Fibroblast of skin of scalp (primary cell): Measurements from ENCODE around the gene COG8.
"Not testable (repeated sequence)": the region's sequence is repeated elsewhere in the genome, so short reads cannot be mapped to it uniquely, and the experiment has no call there.

Experiments
- DNase-seq: peaks from one replicate; pipeline ENCODE4 v3.0.0-alpha.2; 2013

The COG8 gene

DNA sequence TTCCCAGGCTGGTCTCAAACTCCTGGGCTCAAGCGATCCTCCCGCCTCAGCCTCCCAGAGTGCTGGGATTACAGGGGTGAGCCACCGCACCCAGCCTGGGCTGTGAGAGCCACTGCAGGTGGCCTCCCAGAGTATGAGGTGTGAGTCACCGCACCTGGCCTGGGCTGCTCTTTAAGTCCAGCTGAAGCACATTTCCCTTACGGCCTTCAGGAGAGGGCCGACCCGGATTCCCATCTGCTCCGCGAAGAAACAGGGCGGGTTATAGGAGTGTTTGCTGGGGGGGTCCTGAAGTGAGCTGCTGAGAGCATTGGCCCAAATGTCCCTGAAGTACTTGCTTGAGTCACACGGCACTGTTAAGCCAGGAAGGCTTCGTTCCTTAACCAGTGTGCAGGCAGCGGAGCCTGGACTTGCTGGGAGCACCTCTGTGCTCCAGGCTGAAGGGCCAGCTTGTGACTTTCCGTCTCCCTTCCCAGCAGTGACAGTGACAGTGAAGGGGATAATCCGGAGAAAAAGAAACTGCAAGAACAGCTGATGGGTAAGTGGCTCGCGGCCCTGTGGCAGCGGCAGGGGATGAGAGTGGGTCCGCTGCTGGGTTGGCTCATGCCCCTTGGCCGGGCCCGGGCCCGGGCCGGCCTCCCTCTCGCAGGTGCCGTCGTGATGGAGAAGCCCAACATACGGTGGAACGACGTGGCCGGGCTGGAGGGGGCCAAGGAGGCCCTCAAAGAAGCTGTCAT lies 21.0 kb downstream of the COG8 start:
- DNase-seq: no peak

DNA sequence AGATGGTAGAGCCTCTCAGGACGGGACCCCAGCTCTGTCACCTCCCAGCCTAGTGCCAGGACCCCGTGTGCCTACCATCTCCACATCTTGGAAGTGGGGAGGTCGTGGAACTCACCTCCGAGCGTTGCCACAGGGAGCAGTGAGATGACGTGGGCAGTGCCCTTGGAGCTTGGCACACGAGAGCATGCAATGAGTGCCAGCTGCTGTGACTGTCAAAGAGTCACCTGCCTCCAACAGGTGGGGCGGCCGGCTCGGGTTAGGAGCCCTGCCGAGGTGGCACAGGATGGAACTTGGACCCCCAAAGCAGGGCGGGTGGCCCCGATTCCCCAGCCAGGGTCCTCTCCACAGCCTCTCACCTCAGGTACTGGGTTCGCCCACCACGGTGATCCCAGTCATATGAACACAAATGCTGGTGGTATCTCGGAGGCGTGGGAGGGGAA lies 22.7 kb downstream of the COG8 start:
- DNase-seq: no peak

DNA sequence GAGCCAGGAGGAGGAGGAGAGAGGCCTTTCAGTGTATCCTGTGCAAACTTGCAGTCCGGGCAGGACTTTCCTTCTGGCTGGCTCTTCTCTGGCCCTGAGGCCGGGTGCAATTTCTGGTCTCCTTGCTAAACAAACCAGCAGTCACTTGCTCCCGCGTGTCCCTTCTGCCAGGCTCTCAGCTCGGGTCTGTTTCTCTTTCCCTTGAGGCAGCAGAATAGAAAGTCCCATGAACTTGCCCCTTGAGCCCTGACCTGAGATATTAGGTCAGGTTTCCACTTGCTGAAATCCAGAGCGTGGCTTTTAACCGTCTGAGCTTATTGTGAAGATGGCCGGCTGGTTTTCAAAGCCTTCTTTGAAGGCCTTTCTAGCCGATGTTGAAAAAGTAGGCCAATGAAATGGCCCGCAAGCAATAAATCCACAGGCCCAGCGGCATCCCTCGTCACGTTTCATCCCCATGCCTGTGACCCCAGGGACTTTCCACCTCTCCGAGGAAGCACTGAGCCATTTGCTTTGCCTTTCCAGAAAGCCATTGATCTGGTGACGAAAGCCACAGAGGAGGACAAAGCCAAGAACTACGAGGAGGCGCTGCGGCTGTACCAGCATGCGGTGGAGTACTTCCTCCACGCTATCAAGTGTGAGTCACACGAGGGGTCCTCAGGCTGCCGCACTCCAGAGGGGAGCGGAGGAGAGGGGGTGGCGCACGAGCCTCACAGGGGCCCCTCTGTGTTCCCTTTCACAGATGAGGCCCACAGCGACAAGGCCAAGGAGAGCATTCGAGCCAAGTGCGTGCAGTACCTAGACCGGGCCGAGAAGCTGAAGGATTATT lies 23.7 kb downstream of the COG8 start:
- DNase-seq: no peak

DNA sequence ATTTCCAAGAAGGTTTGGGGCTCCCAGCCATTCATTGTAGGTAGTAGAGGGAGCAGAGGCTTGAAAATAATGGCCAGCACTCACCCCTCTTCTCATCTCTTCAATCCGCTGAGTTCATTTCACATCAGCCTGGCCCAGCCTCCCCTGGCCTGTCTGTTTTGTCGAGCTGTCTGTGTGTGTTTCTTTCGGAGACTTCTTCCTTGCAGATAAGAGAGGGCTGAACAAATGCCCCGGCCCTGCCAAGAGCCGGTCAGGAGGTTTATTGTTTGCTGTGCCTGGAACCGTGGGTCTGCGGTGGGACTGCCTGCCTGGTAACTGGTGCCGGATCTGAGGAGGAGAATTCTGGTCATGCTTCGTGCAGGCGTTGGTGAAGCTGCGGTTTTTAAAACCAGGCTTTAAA lies 24.8 kb downstream of the COG8 start:
- DNase-seq: no peak

DNA sequence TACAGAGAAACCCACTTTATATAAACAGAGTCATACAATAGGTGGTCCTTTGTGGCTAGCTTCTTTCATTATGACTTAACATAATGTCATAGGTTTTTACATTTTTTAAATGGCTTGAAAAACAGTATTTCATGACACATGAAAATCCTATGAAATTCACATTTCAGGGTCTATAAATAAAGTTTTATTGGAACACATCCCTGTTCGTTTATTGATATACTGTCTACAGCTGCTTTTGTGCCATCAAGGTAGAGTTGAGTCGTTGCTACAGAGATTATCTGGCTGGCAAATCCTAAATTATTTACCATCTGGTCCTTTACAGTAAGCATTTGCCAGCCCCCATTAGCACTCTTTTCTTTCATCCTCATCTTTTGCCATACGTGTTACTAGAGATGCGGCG lies 25.9 kb downstream of the COG8 start:
- no peak for DNase-seq

DNA sequence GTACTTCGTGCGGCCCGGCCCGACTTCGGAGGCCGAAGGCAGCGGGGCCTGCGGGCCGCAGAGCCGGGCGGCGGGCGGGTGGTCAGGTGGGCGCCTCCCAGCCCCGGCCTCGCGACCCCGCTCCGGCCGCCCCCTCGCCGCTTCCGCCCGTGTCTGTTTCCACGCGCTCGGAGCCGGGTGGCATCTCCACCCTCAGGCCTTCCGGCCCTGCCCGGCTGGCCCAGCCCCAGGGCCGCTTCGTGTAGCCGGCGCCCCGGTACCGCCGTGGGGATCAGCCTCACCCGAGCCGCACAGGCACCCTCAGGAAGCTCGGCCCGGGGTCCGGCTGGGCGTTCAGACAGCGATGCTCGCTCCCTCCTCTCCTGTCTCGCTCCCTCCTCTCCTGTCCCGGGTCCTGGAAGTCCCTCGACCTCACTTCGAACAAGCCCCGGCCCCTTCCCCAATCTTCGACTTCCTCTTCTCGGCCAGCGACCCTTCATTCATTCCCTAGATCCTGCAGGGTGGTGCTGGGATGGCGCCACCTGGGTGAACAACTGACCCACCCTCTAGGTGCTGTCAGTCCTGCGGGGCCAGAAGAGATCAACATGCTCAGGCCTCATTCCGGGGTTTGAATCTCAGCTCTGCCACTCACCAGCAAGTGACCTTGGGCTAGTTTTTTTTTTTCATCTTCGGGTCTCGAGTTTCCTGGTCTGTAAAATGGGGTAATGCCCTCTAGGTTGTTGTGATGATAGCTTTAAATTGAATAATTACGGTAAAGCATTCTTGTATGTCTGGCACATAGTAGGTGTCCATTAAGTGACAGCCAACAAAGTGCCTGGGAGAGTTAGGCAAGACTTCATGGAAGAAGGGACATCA lies 27.6 kb downstream of the COG8 start:
- DNase-seq: no peak

DNA sequence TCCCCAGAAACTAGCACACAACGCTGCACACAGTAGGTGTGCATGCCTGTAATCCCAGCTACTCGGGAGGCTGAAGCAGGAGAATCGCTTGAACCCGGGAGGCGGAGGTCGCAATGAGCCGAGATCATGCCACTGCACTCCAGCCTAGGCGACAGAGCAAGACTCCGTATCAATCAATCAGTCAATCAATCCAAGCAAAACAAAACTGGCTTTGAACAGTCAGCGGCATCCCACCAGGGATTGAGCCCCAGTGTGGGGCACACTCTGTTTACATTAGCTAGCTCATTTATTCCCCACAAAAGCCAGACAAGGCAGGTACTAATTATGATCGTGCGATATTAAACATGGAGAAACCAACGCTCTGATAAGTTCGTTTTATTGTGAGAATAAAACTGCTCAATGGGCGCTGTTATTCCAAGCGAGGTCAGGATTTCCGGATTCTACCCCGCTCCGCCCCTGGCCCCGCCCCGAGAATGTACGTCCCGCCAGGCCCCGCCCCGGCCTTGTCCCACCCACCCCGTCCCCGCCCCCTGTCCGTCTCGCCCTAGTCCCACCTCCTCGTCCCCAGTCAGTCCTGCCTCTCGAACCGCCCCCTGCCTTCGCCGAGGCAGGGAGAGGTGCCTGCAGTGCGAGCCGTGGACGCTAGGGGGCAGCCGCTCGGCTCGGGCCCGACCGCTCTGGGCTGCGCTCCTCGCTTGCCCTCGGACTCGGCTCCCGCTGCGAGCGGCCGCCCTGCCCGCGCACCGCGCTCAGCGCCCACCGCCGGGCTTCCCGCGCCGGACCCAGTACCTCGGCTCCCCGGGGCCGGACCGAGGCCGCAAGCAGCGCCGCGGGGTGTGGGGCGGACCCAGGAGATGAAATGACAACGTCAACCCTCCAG lies 28.5 kb downstream of the COG8 start, which contains the start of gene VPS4A:
Gene VPS4A, plus strand, starts transcription at position 698 of the 880 bp plus-strand sequence. Its CDS starts 162 bp downstream, at position 860.
- DNase-seq: peak; percentile 97

DNA sequence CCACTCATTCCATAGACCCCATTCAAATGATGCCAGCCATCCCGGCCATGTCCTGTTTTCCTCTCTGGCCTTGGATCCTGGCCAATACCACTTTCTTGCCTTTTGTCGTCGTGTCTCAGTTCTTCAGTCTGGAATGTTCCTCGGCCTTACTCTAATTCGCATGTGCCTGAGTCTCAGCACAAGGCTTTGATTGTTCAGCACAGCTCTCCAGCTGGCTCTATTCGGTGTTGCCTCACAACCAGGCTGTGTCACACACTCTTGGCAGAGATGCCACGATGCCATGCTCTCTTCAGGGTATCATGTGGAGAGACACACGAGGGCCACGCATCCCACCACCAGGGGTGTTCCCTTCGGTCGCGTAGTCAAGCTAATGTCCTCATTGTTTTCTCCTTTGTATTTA lies 30.0 kb downstream of the COG8 start:
- DNase-seq: no peak

DNA sequence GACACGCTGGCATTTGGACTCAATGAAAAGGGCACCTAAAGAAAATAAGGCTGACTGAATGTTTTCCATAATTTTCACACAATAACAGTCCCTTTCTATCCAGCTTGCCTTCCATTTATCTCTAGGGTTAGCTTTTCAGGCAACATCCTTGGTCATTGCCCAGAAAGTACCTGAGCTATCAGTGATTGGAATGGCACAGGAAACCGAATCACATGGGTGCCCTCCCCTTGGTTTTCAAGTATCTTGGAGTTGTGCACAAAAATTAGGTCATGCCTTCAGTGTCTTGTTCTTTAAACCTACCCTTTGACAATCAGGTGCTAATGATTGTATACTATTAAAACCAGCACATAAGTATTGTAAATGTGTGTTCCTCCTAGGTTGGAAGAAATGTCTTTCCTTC lies 31.5 kb downstream of the COG8 start:
- DNase-seq: no peak

DNA sequence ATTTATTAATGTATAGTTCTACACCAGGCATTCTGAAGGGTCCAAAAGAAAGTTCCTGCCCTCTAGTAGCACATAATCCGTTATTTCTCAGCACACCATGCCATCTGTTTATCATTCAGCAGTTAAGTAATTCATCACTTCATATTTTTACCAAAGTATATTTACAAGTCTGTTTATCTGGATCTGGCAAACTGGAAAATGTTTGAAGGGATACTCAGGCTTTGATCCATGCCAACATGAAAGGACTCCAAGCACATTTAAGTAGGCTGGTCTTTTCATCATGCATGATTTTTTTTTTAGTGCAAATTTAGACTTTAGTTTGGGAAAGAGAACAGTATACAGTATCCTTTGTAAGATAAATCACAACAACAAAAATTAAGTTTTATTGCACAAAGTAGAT lies 32.3 kb downstream of the COG8 start:
- no peak for DNase-seq

DNA sequence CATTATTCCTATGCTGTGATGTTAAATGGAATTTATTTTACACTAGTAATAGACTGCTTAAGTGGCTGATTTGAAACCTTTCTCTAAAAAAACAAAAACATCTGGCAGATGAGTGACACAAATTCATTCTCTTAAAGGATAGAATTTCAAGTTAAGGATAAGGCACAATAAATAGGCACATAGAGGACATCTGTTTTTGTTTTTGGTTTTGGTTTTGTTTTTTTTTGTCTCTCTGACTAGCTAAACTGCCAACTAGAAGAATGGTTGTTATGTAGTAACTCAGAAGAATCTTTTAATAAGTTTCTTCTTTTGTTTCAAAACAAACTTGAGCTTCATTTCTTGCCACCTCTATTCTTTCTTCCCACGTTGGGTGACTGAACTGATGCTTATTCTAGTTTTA lies 33.3 kb downstream of the COG8 start:
- DNase-seq: no peak

DNA sequence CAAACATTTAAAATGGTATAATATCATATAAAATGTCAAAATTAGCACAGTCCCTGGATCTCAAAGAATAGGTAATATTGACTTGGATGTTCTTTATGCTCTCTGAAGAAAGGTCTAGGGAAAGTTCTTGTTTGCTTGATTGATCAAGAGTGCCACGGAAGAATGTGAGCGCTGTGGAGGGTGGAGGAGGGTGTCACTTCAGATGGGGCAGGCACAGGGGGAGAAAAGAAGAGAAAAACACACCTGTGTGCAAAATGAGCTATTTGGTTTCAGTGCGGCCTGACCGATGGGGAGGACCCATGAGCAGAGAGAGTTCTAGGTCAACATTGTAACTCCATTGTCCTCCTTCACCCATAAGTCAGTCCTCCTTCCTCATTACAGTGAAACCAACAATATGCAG lies 37.1 kb downstream of the COG8 start:
- DNase-seq: no peak

DNA sequence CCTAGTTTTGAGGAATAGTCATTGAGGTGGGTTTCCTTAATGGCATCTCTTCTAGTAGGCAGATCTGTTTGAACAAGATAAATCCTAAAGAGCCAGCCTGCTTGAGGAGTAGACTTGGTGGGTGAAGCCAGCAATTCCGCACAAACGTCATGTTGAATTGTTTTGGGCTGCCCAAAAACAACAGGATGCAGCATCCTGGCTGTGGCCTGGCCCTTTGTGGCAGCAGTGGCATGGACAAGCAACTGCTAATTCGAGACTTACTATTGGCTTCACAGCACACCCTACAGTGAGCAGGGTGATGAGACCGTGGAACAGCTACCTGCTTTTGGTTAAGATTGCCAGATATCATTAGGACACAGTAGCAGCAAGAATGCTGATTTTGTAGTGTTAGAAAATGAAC lies 37.5 kb downstream of the COG8 start:
- no peak for DNase-seq

DNA sequence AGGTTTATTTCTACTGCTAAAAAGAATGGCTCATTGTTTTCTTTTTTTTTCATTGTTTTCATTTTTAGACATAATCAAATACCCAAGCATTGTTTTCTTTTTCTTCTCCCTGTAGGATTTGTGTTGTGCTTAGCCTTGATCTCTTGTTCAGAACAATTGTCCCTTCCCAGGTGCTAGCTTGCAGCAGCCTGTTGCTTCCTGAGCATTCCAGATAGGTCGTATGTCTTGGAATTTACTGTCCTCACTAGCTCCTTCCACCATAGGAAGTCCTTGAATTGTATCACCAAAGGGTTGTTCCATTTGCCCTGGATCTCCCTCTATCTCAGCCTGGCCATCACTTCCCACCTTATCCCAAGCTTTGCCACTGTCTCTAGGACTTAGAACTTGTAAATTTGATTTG lies 38.2 kb downstream of the COG8 start:
- DNase-seq: no peak

DNA sequence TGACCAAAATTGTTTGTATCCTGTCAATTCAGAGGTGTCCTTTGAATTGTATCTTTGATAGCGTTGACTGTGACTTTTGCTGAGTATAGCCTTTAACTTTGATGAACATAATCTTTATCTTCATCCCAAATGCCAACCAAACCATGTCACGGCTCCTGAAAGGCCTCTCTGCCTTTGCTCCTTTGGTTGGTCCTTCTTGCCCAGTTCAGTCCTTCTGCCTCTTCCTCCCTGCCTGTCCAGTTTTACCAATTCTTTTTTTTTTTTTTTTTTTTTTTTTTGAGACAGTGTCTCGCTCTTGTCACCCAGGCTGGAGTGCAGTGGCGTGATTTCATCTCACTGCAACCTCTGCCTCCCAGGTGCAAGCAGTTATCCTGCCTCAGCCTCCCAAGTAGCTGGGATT lies 41.1 kb downstream of the COG8 start:
- DNase-seq: no peak

DNA sequence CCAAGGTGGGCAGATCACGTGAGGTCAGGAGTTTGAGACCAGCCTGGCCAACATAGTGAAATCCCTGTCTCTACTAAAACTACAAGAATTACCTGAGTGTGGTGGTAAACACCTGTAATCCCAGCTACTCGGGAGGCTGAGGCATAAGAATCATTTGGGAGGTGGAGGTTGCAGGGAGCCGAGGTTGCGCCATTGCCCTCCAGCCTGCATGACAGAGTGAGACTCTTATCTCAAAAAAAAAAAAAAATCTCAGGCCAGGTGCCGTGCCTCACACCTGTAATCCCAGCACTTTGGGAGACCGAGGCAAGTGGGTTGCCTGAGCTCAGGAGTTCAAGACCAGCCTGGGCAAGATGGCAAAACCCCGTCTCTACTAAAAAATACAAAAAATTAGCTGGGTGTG lies 42.6 kb downstream of the COG8 start:
- not testable (repeated sequence) for DNase-seq

DNA sequence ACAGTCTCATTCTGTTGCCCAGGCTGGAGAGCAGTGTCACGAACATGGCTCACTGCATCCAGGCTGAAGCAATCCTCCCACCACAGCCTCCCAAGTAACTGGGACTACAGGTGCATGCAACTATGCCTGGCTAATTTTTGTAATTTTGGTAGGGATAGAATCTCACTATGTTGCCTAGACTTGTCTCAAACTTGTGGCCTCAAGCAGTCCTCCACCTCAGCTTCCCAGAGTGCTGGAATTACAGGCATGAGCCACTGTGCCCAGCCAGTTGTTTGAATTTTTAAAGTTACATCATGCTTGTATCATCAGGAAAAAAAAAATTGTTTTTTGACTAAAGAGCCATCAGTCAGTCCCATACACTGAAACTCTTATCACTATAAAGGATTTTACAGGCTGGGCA lies 45.3 kb downstream of the COG8 start:
- peak; percentile 48 for DNase-seq

DNA sequence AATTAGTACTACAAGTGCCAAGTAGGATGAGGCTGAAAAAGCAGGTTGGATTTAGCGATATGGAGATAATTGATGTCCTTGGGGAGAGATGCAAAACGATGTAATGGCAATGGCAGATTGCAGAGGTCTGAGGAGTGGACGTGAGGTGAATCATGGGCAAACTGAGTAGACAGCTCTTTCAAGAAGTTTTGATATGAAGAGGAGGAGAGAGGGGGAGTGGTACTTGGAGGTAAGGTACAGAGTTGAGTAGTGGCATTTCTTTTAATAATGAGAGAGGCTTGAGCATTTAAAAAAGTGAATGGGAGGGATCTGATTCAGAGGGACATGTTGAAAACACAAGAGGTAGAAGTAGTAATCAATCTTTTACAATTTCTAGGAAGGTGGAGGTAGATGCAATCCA lies 46.0 kb downstream of the COG8 start:
- DNase-seq: peak; percentile 18

DNA sequence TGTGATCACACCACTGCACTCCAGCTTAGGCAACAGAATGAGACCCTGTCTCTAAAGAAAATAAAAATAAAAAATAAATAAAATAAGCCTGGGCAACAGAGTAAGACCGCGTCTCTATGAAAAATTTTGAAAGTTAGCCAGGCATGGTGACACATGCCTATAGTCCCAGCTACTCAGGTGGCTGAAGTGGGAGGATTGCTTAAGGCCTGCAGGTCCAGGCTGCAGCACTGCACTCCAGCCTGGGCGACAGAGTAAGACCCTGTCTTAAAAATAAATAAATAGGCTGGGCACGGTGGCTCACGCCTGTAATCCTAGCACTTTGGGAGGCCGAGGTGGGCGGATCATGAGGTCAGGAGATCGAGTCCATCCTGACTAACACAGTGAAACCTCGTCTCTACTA lies 47.7 kb downstream of the COG8 start:
- DNase-seq: not testable (repeated sequence)

DNA sequence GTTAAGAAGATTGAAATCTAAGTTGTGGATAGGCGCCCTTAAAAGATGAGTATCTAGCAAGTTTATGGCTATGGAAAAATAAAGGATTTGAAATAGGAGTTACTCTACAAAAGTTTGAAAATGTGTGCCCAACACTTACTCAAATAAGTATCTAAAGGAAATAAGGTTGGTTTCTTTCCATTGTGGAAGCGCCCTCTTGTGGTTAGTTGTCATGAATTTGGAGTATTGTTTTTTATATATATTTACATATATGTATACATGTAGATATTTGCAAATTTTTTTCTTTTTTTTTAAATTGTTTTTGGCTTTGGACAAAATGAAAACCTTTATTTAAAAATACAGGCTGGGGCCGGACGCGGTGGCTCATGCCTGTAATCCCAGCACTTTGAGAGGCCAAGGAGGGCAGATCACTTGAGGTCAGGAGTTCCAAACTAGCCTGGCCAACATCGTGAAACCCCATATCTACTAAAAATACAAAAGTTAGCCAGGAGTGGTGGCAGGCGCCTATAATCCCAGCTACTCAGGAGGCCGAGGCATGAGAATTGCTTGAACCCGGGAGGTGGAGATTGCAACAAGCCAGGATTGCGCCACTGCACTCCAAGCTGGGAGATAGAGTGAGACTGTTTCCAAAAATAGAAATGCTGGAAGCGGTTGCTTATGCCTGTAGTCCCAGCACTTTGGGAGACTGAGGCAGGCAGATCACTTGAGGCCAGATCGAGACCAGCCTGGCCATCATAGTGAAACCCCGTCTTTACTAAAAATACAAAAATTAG lies 52.2 kb downstream of the COG8 start:
- DNase-seq: peak; percentile 74

DNA sequence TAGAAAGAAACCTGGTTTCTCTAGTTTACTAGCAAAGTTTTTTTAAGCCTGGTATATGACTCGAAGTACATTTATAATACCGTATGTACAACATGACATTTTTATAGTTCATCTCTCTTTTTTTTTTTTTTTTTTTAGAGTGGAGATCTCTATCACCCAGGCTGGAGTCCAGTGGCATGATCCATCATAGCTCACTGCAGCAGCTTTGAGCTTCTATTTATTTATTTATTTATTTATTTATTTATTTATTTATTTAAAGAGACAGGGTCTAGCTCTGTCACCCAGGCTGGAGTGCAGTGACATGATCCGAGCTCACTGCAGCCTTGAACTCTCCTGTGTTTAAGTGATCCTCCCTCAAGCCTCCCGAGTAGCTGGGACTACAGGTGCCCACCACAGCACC lies 54.1 kb downstream of the COG8 start:
- no peak for DNase-seq
